ENCODE data around the gene MYO5A. TPM values are rescaled to one million over a fixed set of nuclear protein-coding genes. Genes with fewer than 3 reads are reported as not detected.
A peak's percentile ranks its signal among the peaks of the same experiment; 100 is the strongest.

The MYO5A gene
- total RNA-seq, 1 donor from 2014 or later: 15.7 TPM

DNA sequence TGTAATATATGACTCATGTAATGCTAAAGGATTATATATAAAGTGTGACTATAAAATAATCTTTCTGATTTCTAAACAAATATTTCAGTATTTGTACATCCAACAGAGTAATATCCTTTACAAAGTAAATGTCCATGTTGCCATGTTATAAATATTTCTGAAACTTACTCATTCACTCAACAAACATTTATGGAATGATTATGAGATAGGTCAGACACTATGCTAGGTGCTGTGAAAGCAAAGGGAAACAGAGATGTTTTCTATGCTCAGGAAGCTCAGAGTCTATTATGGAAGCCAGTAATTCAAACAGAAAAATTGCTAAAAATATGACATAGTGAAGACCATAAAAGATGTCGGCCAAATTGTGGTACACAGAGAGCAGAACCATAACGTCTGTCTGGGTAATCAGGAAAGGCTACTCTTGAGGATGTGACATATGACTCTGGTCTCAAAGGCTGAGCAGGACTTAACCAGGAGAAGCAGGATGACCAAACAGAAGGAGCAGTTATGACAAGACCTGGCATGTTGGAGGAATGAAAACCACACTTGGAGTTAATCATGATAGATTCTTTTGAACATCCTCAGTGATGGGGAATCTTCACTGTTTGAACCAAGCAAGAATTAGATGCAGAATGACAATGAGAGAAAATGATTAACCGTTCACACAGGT lies 194.1 kb downstream of the MYO5A start:
- no peak for DNase-seq (ENCODE audit: low read depth)

DNA sequence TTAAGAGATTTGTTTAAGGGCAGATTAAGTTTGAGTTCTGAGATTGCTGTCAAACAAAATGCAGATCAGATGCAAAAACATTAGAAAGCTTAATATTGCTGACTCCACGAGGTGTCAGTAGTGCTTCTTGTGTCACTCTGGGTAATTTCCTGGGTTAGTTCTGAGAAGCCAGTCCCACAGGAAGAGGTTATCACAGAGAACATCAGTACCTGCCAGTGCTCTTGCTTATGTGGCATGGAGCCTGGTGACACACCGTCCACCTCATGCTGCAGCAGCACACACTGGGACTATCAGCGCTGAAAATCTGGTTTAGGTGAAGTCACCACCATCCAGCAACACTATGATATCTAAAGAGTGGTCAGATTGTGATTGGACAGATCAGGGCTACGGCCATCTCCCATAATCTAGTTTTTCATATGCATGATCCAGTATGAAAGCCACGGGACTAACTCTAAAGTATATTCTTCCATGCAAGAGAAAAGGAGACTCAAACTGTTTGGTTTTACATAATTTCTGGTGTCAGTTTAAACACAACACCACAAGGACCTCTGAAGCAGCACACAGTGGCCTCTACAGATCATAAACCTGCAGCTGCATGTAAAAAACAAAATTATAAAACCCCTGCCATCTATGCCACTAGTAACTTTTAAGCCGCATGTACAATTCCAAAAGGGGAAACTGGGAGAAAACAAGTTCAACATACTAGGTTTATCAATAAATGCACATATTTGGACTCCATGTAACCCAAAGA lies 197.0 kb downstream of the MYO5A start:
- DNase-seq (ENCODE audit: low read depth): no peak
- H3K4me3 ChIP-seq (ENCODE audit: low read depth, low read length): no peak overlapping the region
- TF ChIP-seq, protein P1, sequence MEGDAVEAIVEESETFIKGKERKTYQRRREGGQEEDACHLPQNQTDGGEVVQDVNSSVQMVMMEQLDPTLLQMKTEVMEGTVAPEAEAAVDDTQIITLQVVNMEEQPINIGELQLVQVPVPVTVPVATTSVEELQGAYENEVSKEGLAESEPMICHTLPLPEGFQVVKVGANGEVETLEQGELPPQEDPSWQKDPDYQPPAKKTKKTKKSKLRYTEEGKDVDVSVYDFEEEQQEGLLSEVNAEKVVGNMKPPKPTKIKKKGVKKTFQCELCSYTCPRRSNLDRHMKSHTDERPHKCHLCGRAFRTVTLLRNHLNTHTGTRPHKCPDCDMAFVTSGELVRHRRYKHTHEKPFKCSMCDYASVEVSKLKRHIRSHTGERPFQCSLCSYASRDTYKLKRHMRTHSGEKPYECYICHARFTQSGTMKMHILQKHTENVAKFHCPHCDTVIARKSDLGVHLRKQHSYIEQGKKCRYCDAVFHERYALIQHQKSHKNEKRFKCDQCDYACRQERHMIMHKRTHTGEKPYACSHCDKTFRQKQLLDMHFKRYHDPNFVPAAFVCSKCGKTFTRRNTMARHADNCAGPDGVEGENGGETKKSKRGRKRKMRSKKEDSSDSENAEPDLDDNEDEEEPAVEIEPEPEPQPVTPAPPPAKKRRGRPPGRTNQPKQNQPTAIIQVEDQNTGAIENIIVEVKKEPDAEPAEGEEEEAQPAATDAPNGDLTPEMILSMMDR (conservative IDR thresholded peaks at IDR 0.05; ENCODE audit: low read depth, low read length): peak; percentile 57

More for the DNA sequence above, 194.1 kb downstream of the MYO5A start:
- TF ChIP-seq, protein P1 (conservative IDR thresholded peaks at IDR 0.05; ENCODE audit: low read depth, low read length): no peak
- H3K4me3 ChIP-seq (ENCODE audit: low read depth, low read length): no peak overlapping the region

DNA sequence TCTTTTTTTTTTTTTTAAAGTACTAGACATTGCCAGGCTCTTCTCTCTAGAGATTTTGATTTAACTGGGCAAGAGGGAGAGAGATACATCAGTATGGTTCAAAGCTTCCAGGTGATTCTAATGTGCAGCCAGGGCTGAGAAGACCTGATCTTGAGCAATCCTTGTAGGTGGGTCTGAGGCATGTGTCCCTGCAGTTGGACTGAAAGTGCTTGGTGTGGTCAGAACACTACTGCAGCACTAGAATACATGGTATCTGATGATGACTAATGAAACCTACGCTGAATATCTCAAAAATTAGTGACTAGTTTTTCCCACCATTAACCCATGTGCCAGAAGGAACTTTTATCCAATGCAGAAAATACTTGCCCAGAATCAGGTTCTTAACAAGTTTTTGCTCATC lies 198.7 kb downstream of the MYO5A start:
- DNase-seq (ENCODE audit: low read depth): no peak
- H3K4me3 ChIP-seq (ENCODE audit: low read depth, low read length): no peak overlapping the region
- TF ChIP-seq, protein P1 (conservative IDR thresholded peaks at IDR 0.05; ENCODE audit: low read depth, low read length): no peak

DNA sequence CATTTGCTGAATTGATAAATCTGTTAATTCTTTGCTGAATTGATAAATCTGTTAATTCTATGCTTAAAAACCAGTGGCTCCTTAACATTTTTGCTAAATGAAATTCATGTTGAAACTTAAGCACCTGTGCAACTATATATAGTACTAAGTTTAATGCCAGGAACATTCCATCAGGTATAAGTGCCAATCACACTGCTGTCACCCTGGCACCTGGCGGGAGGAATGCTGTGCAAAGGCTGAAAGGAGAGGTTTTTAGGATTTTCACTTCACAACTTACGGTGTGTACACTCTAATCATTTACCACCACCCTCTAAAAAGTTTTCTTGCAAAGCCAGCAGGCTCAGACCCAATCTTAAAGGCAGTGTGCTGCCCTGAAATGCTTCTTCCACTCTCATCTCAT lies 199.5 kb downstream of the MYO5A start:
- no peak for DNase-seq (ENCODE audit: low read depth)
- TF ChIP-seq, protein P1 (conservative IDR thresholded peaks at IDR 0.05; ENCODE audit: low read depth, low read length): no peak
- H3K4me3 ChIP-seq (ENCODE audit: low read depth, low read length): no peak overlapping the region

DNA sequence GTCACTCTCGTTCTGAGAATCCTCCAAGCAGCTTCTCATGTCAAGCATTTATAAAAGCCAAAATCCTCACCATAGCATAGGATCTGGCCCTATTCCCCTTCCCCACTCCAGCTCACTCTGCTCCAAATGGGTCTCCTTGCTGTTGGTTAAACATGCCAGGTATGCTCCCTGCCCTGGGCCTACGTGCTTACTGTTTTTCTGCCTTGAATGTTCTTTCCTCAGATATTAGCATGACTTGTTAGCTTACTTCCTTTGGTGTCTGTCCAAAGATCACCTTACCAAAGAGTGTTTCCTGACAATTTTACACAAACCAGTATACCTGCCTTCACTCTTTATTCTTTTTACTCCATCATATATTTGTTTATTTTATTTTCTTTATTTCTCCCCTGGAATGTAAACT lies 200.0 kb downstream of the MYO5A start:
- DNase-seq (ENCODE audit: low read depth): no peak
- TF ChIP-seq, protein P1 (conservative IDR thresholded peaks at IDR 0.05; ENCODE audit: low read depth, low read length): no peak
- no peak overlapping the region for H3K4me3 ChIP-seq (ENCODE audit: low read depth, low read length)

DNA sequence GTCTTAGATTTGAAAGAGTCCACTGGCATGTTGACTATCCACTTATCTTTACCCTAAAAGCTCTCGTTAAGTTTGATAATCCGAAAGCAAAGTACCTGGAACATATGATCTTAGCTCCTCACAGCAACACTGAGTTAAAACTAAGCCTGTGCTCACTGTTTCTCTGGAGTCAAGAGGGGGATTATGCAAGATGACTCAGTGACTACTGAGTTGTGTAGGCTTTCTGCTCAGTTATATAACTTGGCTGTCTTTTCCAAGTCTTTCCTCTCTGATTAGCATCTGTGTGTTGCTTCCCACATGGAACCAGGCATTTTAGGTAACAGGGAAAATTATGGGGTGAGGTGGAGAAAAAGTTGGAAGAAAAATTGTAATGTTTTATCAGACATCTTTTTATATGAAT lies 201.9 kb downstream of the MYO5A start:
- H3K4me3 ChIP-seq (ENCODE audit: low read depth, low read length): no peak overlapping the region
- TF ChIP-seq, protein P1 (conservative IDR thresholded peaks at IDR 0.05; ENCODE audit: low read depth, low read length): no peak
- peak; percentile 19 for DNase-seq (ENCODE audit: low read depth)
